Measurements from ENCODE around the gene RBMS3. TPM values are rescaled to one million over a fixed set of nuclear protein-coding genes. Genes with fewer than 3 reads are reported as not detected.

The RBMS3 gene
- total RNA-seq, 1 donor from 2014 or later = 65.1 TPM

DNA sequence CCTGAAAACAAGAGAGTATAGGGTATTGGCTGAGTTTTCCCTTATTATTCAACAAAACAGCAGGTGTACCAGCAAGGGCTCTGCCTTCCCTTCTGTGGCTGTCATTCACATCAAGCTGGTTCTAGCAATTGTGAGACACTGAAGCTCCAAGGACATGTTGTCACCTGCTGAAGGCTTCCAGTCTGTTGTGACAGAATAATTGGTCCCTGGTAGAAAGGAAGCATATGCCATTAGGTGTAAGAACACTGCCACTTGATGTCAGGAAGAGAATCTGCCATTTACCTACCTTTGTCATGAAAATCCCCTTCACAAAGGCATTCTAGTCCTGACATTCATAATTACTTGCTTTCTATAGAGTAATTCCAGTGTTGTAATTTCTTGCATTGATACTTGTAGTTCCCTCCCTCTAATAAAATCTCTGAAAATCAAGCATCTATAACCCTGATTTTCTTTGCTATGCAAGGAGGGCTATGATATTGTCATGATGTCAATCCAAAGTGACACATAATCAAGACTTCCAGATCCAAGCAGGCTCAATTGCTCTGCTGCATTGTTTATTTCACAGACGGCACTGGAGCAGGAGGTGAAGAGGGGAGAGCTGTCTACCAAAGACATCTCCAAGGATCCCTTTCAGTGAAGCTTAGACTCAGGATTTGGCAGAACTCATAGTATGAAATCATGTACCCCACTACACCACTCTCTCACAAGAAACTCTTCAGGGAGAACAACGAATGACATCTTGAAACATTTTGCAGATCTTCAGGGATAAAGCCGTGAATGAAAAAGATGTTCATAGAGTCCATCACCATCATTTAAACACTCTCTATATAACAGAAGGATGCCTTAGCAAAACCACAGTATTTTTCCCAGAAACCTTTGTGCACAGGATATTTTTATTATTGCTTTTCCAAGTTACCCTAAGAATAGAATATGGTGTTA is 425.3 kb downstream of the RBMS3 start:
- Mint-ChIP-seq H3K9me3 (ENCODE audit: unreplicated experiment) (no peaks in the 10 kb centered on the region), H3K4me3 (ENCODE audit: unreplicated experiment) (no peak overlapping the region), H3K27me3 (ENCODE audit: unreplicated experiment) (no peaks in the 10 kb centered on the region), H3K4me1 (ENCODE audit: low read depth, unreplicated experiment) (peaks cover 11% of the 10 kb centered on the region), H3K36me3 (ENCODE audit: unreplicated experiment) (peaks cover 6% of the 10 kb centered on the region), H3K27ac (ENCODE audit: unreplicated experiment) (no peak overlapping the region)
- DNase-seq = no peak
- TF ChIP-seq, protein P1, sequence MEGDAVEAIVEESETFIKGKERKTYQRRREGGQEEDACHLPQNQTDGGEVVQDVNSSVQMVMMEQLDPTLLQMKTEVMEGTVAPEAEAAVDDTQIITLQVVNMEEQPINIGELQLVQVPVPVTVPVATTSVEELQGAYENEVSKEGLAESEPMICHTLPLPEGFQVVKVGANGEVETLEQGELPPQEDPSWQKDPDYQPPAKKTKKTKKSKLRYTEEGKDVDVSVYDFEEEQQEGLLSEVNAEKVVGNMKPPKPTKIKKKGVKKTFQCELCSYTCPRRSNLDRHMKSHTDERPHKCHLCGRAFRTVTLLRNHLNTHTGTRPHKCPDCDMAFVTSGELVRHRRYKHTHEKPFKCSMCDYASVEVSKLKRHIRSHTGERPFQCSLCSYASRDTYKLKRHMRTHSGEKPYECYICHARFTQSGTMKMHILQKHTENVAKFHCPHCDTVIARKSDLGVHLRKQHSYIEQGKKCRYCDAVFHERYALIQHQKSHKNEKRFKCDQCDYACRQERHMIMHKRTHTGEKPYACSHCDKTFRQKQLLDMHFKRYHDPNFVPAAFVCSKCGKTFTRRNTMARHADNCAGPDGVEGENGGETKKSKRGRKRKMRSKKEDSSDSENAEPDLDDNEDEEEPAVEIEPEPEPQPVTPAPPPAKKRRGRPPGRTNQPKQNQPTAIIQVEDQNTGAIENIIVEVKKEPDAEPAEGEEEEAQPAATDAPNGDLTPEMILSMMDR (IDR thresholded peaks at IDR 0.05; ENCODE audit: partially characterized antibody, unreplicated experiment) = no peak

DNA sequence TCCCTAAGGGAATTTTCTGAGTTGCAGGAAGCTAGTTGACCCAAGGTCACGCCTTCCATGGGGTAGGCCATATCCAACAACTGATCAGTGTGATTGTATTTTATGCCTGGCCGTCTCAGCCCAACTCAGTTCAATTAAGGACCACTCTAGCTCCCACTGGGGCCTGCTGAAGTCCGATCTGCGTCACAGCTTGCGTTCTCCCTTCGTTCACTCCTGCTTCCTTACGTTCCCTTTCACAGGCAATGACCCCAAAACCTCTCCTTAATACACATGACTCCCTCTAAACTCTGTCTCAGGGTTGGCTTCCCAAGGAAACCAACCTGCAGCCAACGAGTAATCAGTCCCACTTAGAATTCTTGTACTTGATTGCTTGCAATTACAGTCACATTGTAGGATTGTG is 428.0 kb downstream of the RBMS3 start:
- no peaks in the 10 kb centered on the region for H3K27me3 Mint-ChIP-seq (ENCODE audit: unreplicated experiment)
- H3K27ac Mint-ChIP-seq (ENCODE audit: unreplicated experiment) = no peak overlapping the region
- TF ChIP-seq, protein P1 (IDR thresholded peaks at IDR 0.05; ENCODE audit: partially characterized antibody, unreplicated experiment) = no peak
- H3K36me3 Mint-ChIP-seq (ENCODE audit: unreplicated experiment) = no peaks in the 10 kb centered on the region
- no peak overlapping the region for H3K4me3 Mint-ChIP-seq (ENCODE audit: unreplicated experiment)
- no peak for DNase-seq
- H3K4me1 Mint-ChIP-seq (ENCODE audit: low read depth, unreplicated experiment) = peaks cover 11% of the 10 kb centered on the region
- H3K9me3 Mint-ChIP-seq (ENCODE audit: unreplicated experiment) = no peaks in the 10 kb centered on the region

DNA sequence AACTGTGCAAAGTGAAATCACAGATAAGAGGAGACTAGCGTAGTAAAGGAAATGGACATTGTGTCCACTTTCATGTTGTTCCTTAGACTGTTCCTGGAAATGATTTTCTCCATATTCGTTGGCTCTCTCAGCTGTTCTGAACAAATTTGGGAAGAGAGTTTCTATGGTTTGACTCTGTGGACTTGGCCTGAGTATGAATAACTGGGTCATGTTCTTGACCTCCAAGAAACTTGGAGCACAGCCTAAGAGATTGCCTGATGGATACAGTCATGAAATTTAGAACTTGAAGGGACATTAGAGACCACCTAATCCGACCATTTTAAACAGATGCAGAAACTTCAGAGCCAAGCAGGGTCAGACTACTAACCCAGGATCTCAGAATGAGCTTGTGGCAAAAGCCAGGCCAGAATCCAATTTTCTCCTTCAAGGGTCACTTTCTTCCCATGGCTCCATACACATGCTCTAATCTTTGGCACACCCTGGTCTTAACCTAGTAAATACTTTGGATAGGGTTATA is 430.4 kb downstream of the RBMS3 start:
- no peak overlapping the region for H3K27ac Mint-ChIP-seq (ENCODE audit: unreplicated experiment)
- H3K4me3 Mint-ChIP-seq (ENCODE audit: unreplicated experiment) = no peak overlapping the region
- no peak for DNase-seq
- H3K9me3 Mint-ChIP-seq (ENCODE audit: unreplicated experiment) = no peaks in the 10 kb centered on the region
- no peaks in the 10 kb centered on the region for H3K36me3 Mint-ChIP-seq (ENCODE audit: unreplicated experiment)
- H3K27me3 Mint-ChIP-seq (ENCODE audit: unreplicated experiment) = no peaks in the 10 kb centered on the region
- H3K4me1 Mint-ChIP-seq (ENCODE audit: low read depth, unreplicated experiment) = peaks cover 11% of the 10 kb centered on the region
- TF ChIP-seq, protein P1 (IDR thresholded peaks at IDR 0.05; ENCODE audit: partially characterized antibody, unreplicated experiment) = no peak

DNA sequence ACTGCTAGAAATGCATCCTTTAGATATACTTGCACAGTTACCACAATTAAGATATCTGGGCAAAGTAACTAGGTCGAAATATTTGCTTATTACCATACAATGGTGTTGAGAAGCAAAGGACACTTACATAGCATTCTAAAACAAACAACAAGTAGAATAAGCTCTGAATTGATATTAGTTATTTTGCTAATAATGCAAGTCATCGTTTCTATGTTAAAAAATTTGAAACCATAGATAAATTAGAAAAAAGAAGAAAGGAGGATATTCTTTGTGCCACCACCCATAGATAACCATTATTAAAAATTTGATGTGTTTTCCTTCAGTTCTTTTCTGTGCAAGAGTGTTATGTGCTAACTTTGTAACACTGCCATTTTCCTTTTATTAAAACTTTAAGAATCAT is 435.3 kb downstream of the RBMS3 start:
- H3K4me3 Mint-ChIP-seq (ENCODE audit: unreplicated experiment) = no peak overlapping the region
- H3K27ac Mint-ChIP-seq (ENCODE audit: unreplicated experiment) = no peak overlapping the region
- DNase-seq = no peak
- H3K9me3 Mint-ChIP-seq (ENCODE audit: unreplicated experiment) = no peaks in the 10 kb centered on the region
- TF ChIP-seq, protein P1 (IDR thresholded peaks at IDR 0.05; ENCODE audit: partially characterized antibody, unreplicated experiment) = no peak
- no peaks in the 10 kb centered on the region for H3K36me3 Mint-ChIP-seq (ENCODE audit: unreplicated experiment)
- no peaks in the 10 kb centered on the region for H3K27me3 Mint-ChIP-seq (ENCODE audit: unreplicated experiment)
- H3K4me1 Mint-ChIP-seq (ENCODE audit: low read depth, unreplicated experiment) = no peaks in the 10 kb centered on the region

GRCh38 chr3:29718661-29719065 is 437.8 kb downstream of the RBMS3 start:
- no peak overlapping the region for H3K4me3 Mint-ChIP-seq (ENCODE audit: unreplicated experiment)

More at GRCh38 chr3:29718661-29719065, 437.8 kb downstream of the RBMS3 start:
- TF ChIP-seq, protein P1 (IDR thresholded peaks at IDR 0.05; ENCODE audit: partially characterized antibody, unreplicated experiment) = no peak
- Mint-ChIP-seq H3K36me3 (ENCODE audit: unreplicated experiment) (no peaks in the 10 kb centered on the region), H3K9me3 (ENCODE audit: unreplicated experiment) (no peaks in the 10 kb centered on the region), H3K4me1 (ENCODE audit: low read depth, unreplicated experiment) (no peaks in the 10 kb centered on the region), H3K27me3 (ENCODE audit: unreplicated experiment) (no peaks in the 10 kb centered on the region), H3K27ac (ENCODE audit: unreplicated experiment) (no peak overlapping the region)
- no peak for DNase-seq
